ENCODE data around the gene PRL. TPM values are rescaled to one million over a fixed set of nuclear protein-coding genes. Genes with fewer than 3 reads are reported as not detected.

PRL gene
- total and polyA plus RNA-seq, 2 experiments from 2014 or later, result not detected

- no peaks in the 10 kb centered on the region for H3K9me2 ChIP-seq (ENCODE audit: insufficient read depth)
- no peaks in the 10 kb centered on the region for H3K79me2 ChIP-seq (replicated peaks; ENCODE audit: insufficient read depth)
- peak overlapping the region; percentile 11; the same call in 1 of the 2 replicates for H2AFZ ChIP-seq
- H3F3A ChIP-seq (replicated peaks; ENCODE audit: low read depth), result no peaks in the 10 kb centered on the region
- H3K4me2 ChIP-seq, result no peak overlapping the region
- Mint-ChIP-seq H3K4me1 (peaks cover 10% of the 10 kb centered on the region; the same call in 2 of the 3 replicates), H3K27me3 (ENCODE audit: insufficient read depth, low read depth, poor library complexity) (peaks cover under 1% of the 10 kb centered on the region), H3K27ac (no peak overlapping the region), H3K36me3 (ENCODE audit: low read depth) (no peaks in the 10 kb centered on the region), H3K4me3 (no peak overlapping the region), H3K9me3 (no peaks in the 10 kb centered on the region; the same call in 2 of the 3 replicates)
- TF ChIP-seq STAT1 (IDR thresholded peaks at IDR 0.05; ENCODE audit: unreplicated experiment), result no peak
- TF ChIP-seq POLR2AphosphoS5 (IDR thresholded peaks at IDR 0.05; ENCODE audit: low read depth), result no peak
- TF ChIP-seq EZH2 (IDR thresholded peaks at IDR 0.05; ENCODE audit: low read depth, unreplicated experiment), result no peak
- no peak for TF ChIP-seq EZH2phosphoT487 (IDR thresholded peaks at IDR 0.05; ENCODE audit: unreplicated experiment)
- TF ChIP-seq CREB1 (CRISPR knock-in tag; IDR thresholded peaks at IDR 0.05; ENCODE audit: low read depth), result no peak
- no peak for TF ChIP-seq ZNF331 (CRISPR knock-in tag; IDR thresholded peaks at IDR 0.05; ENCODE audit: low read depth)
- no peak for TF ChIP-seq JUNB (IDR thresholded peaks at IDR 0.05; ENCODE audit: unreplicated experiment)
- TF ChIP-seq ZNF114 (CRISPR knock-in tag; IDR thresholded peaks at IDR 0.05), result no peak
- TF ChIP-seq REST (IDR thresholded peaks at IDR 0.05; ENCODE audit: unreplicated experiment), result no peak
- H3K4me3 ChIP-seq, result no peak overlapping the region
- ATAC-seq, result no peak
- DNase-seq (ENCODE audit: low spot score), result no peak
- no peak overlapping the region for H3K27ac ChIP-seq (ENCODE audit: low read depth)
- H3K4me1 ChIP-seq (ENCODE audit: insufficient read depth), result peaks cover 4% of the 10 kb centered on the region; the same call in 1 of the 2 replicates
- H3K36me3 ChIP-seq (ENCODE audit: insufficient read depth), result no peaks in the 10 kb centered on the region
- H4K20me1 ChIP-seq (replicated peaks; ENCODE audit: insufficient read depth), result no peaks in the 10 kb centered on the region
- H3K27me3 ChIP-seq (ENCODE audit: insufficient read depth), result no peaks in the 10 kb centered on the region
These were observed 35.4 kb upstream of the PRL start for GRCh38 chr6:22332216-22332615.

- H3K9me3 Mint-ChIP-seq, result no peaks in the 10 kb centered on the region; the same call in 2 of the 3 replicates
- H3K4me1 ChIP-seq (ENCODE audit: insufficient read depth), result peaks cover 4% of the 10 kb centered on the region; the same call in 1 of the 2 replicates
- TF ChIP-seq CREB1 (CRISPR knock-in tag; IDR thresholded peaks at IDR 0.05; ENCODE audit: low read depth), result no peak
- TF ChIP-seq EZH2 (IDR thresholded peaks at IDR 0.05; ENCODE audit: low read depth, unreplicated experiment), result no peak
- no peak for TF ChIP-seq ETS1 (IDR thresholded peaks at IDR 0.05)
- TF ChIP-seq STAT1 (IDR thresholded peaks at IDR 0.05; ENCODE audit: unreplicated experiment), result no peak
- no peak for TF ChIP-seq NANOG (IDR thresholded peaks at IDR 0.05; ENCODE audit: borderline replicate concordance)
- TF ChIP-seq ZNF114 (CRISPR knock-in tag; IDR thresholded peaks at IDR 0.05), result no peak
- TF ChIP-seq POLR2AphosphoS5 (IDR thresholded peaks at IDR 0.05; ENCODE audit: low read depth), result no peak
- no peak for TF ChIP-seq JUNB (IDR thresholded peaks at IDR 0.05; ENCODE audit: unreplicated experiment)
These were observed 34.1 kb upstream of the PRL start for GRCh38 chr6:22330941-22331340.

More at GRCh38 chr6:22330941-22331340, 34.1 kb upstream of the PRL start:
- Mint-ChIP-seq H3K4me3 (no peak overlapping the region), H3K36me3 (ENCODE audit: low read depth) (no peaks in the 10 kb centered on the region), H3K4me1 (peaks cover 10% of the 10 kb centered on the region; the same call in 2 of the 3 replicates), H3K27ac (no peak overlapping the region), H3K27me3 (ENCODE audit: insufficient read depth, low read depth, poor library complexity) (no peaks in the 10 kb centered on the region)
- H3K79me2 ChIP-seq (replicated peaks; ENCODE audit: insufficient read depth), result no peaks in the 10 kb centered on the region
- no peak overlapping the region for H3K27ac ChIP-seq (ENCODE audit: low read depth)
- H3K4me3 ChIP-seq, result no peak overlapping the region
- no peak for ATAC-seq
- H3K36me3 ChIP-seq (ENCODE audit: insufficient read depth), result no peaks in the 10 kb centered on the region
- H2AFZ ChIP-seq, result no peak overlapping the region
- no peaks in the 10 kb centered on the region for H3F3A ChIP-seq (replicated peaks; ENCODE audit: low read depth)
- H3K27me3 ChIP-seq (ENCODE audit: insufficient read depth), result no peaks in the 10 kb centered on the region
- no peaks in the 10 kb centered on the region for H3K9me2 ChIP-seq (ENCODE audit: insufficient read depth)
- H3K4me2 ChIP-seq, result no peak overlapping the region
- no peak for DNase-seq (ENCODE audit: low spot score)
- no peaks in the 10 kb centered on the region for H4K20me1 ChIP-seq (replicated peaks; ENCODE audit: insufficient read depth)

Measured in GM23338 (cell line).